Psoas muscle (tissue), 8 donors: ENCODE measurements around the gene FLG2. TPM values are rescaled to one million over a fixed set of nuclear protein-coding genes. Genes with fewer than 3 reads are reported as not detected.

Experiments used
- ATAC-seq, 4 donors: fragments of 200-7000 bp; cut with Tn5 transposase; one replicate each; pipeline ENCODE4 v1.9.1; 2020; ENCODE audit warnings: moderate library complexity in 3 of 4, mild to moderate bottlenecking in 2 of 4
- DNase-seq, 2 donors: peaks; one replicate each; pipeline ENCODE4 v3.0.0-alpha.2; 2020
- H3K27ac ChIP-seq: fragments of 200-600 bp; one replicate; pipeline ENCODE4 v1.8.0; 2022
- H3K27me3 ChIP-seq, 3 donors: fragments of 200-600 bp in 1 of 3; one replicate each; pipeline versions ENCODE4 v1.6.1 to v1.8.0; 2013 to 2022; ENCODE audit warnings: low read length in 2 of 3, mild to moderate bottlenecking in 2 of 3, moderate library complexity in 1 of 3; ENCODE audit not compliant: insufficient read depth in 3 of 3
- H3K36me3 ChIP-seq, 2 donors: fragments of 200-600 bp in 1 of 2; one replicate each; pipeline versions ENCODE4 v1.6.1 to v1.8.0; 2013 to 2022; ENCODE audit warnings: low read depth in 1 of 2, mild to moderate bottlenecking in 1 of 2, moderate library complexity in 1 of 2; ENCODE audit not compliant: insufficient read depth in 1 of 2
- H3K4me1 ChIP-seq: fragments of 200-600 bp; one replicate; pipeline ENCODE4 v1.8.0; 2022
- H3K4me3 ChIP-seq: fragments of 200-600 bp; one replicate; pipeline ENCODE4 v1.8.0; 2022; ENCODE audit warnings: mild to moderate bottlenecking
- H3K9me3 ChIP-seq: fragments of 200-600 bp; one replicate; pipeline ENCODE4 v1.8.0; 2022
- CTCF ChIP-seq: fragments of 200-600 bp; IDR thresholded peaks from one replicate; pipeline ENCODE4 v1.8.0; 2022; ENCODE audit warnings: antibody characterized with exemption
- WGBS, 3 donors: extraction: QIAGEN DNeasy Blood & Tissue Kit; methylation state at CpG; one replicate each; pipeline versions ENCODE4 v1.1.6 to v1.1.7; 2013; 5-methylcytosine and 5-hydroxymethylcytosine counted together
- intact Hi-C, 2 donors: fragments of 100-400 bp; cut with DNase I; formaldehyde crosslinking; loops; one replicate each; pipeline versions ENCODE4 v1.11.0 to v1.14.2; 2022
- long read RNA-seq, 2 donors: library from polyadenylated mRNA; unstranded; transcript quantifications; one replicate each; pipeline ENCODE4 v2.0.0, GENCODE V29; 2021
- polyA plus RNA-seq, 3 donors: library from polyadenylated mRNA; stranded (reverse); fragments of 200-250 nt; gene quantifications; one replicate each; pipeline ENCODE4 v1.2.3, GENCODE V29; 2013
- total RNA-seq, 4 donors: library from RNA; stranded (reverse); fragmentation: NEBNext Ultra II Directional in 2 of 4; extraction: Animal tissue kit (Norgen Biotek cat#: 25700) in 2 of 4; gene quantifications; one replicate each; pipeline versions ENCODE4 v1.2.1 to v1.2.4, GENCODE V29; 2021 to 2023
- donor health status: healthy with polysubstance abuse.
- donor health status: DM: no; HTN: no; CAD: no; lungs with moderate emphysema.
- donor health status: Bipolar disorder and iron deficiency.
- donor health status: healthy.
- donor health status: DM: yes; HTN: yes; CAD: no.
- donor health status: DM: no; HTN: no; CAD: no.
- donor health status: DM: no; HTN: no; CAD: no.
- donor health status: DM: yes; HTN: yes; CAD: no.

The FLG2 gene
- not detected for total RNA-seq
- not detected for polyA plus RNA-seq
- long read RNA-seq, donor 1, result 0 reads
- long read RNA-seq, donor 2, result 0 reads

- H3K36me3 ChIP-seq, result no peaks in the 10 kb centered on the region
- intact Hi-C loops, result no loop called here
- no peaks in the 10 kb centered on the region for H3K9me3 ChIP-seq
- no peaks in the 10 kb centered on the region for H3K27me3 ChIP-seq
- no peak within 1 kb of the TSS for H3K27ac ChIP-seq
- no peaks in the 10 kb centered on the region for H3K4me1 ChIP-seq
- no peak within 1 kb of the TSS for H3K4me3 ChIP-seq
- no peak for ATAC-seq
- DNase-seq, result no peak
- WGBS, 3 donors, result 79 to 93% (median 86%) methylated on average over 2 of the region's 2 CpGs
- no peak for TF ChIP-seq CTCF
These were observed at the start of gene FLG2 for GRCh38 chr1:152359906-152360305. TSS of gene FLG2 (minus strand) at chr1:152360006. CDS start at chr1:152358884, 1,122 bp downstream.

- Histone ChIP-seq H3K36me3 (no peaks in the 10 kb centered on the region), H3K27ac (no peak overlapping the region), H3K9me3 (no peaks in the 10 kb centered on the region), H3K4me1 (no peaks in the 10 kb centered on the region), H3K27me3 (no peaks in the 10 kb centered on the region), H3K4me3 (no peak overlapping the region)
- ATAC-seq, result no peak
- no peak for TF ChIP-seq CTCF
- WGBS, 3 donors, result 95 to 98% (median 96%) methylated on average over 4 of the region's 4 CpGs
- DNase-seq, result no peak
- intact Hi-C loops, result no loop called here
These were observed 48.9 kb upstream of the FLG2 start for GRCh38 chr1:152408664-152409063.

- no peak for TF ChIP-seq CTCF
- 36 to 43% (median 42%) methylated on average over 8 of the region's 8 CpGs for WGBS, 3 donors
- intact Hi-C loops, result no loop called here
- H3K4me3 ChIP-seq, result no peak overlapping the region
- ATAC-seq, result no peak
- no peaks in the 10 kb centered on the region for H3K9me3 ChIP-seq
- H3K27ac ChIP-seq, result no peak overlapping the region
- no peaks in the 10 kb centered on the region for H3K27me3 ChIP-seq
- no peaks in the 10 kb centered on the region for H3K36me3 ChIP-seq
- DNase-seq, result no peak
- H3K4me1 ChIP-seq, result no peaks in the 10 kb centered on the region
These were observed 39.2 kb upstream of the FLG2 start for GRCh38 chr1:152398812-152399698.

GRCh38 chr1:152397474-152397873 is 37.7 kb upstream of the FLG2 start:
- no peak for TF ChIP-seq CTCF
- Histone ChIP-seq H3K27me3 (peaks cover 0 to 2% (median 0%) of the 10 kb centered on the region in 3 donors), H3K36me3 (no peaks in the 10 kb centered on the region), H3K4me3 (no peak overlapping the region), H3K4me1 (no peaks in the 10 kb centered on the region), H3K27ac (no peak overlapping the region), H3K9me3 (no peaks in the 10 kb centered on the region)
- intact Hi-C loops, result no loop called here
- ATAC-seq (no peak), DNase-seq (no peak)
- WGBS, 3 donors, result 73 to 78% (median 74%) methylated on average over 5 of the region's 5 CpGs
